NT2/D1 (cell line): ENCODE results near the gene GJA1.

ENCODE experiments used
- DNase-seq: peaks from one replicate; pipeline ENCODE4 v3.0.0-alpha.2; 2011; ENCODE audit warnings: low read depth, low spot score
- H3K27me3 ChIP-seq: 2 replicates; pipeline ENCODE4 v1.6.0; 2011; ENCODE audit warnings: mild to moderate bottlenecking; ENCODE audit not compliant: insufficient read length, insufficient read depth
- H3K36me3 ChIP-seq: 2 replicates; pipeline ENCODE4 v1.6.1; 2011; ENCODE audit warnings: mild to moderate bottlenecking, low read length, mixed read lengths; ENCODE audit not compliant: insufficient read depth, insufficient read length
- H3K4me1 ChIP-seq: 2 replicates; pipeline ENCODE4 v1.5.1; 2011; ENCODE audit not compliant: insufficient read depth, insufficient read length
- H3K4me3 ChIP-seq: 2 replicates; pipeline ENCODE4 v1.5.1; 2011; ENCODE audit warnings: low read depth; ENCODE audit not compliant: insufficient read length
- H3K9ac ChIP-seq: 2 replicates; pipeline ENCODE4 v1.6.0; 2011; ENCODE audit warnings: low read depth; ENCODE audit not compliant: insufficient read length
- H3K9me3 ChIP-seq: 2 replicates; pipeline ENCODE4 v1.5.1; 2011; ENCODE audit warnings: mild to moderate bottlenecking, low read length; ENCODE audit not compliant: insufficient read depth
- SUZ12 ChIP-seq: IDR thresholded peaks from 2 replicates; pipeline ENCODE4 v1.6.1; 2011; ENCODE audit not compliant: insufficient read length, insufficient read depth; ENCODE audit errors: extremely low read depth
- YY1 ChIP-seq: IDR thresholded peaks from 2 replicates; pipeline ENCODE4 v1.6.1; 2011; ENCODE audit not compliant: insufficient read length, insufficient read depth
- ZNF274 ChIP-seq: IDR thresholded peaks from 2 replicates; pipeline ENCODE4 v1.6.1; 2011; ENCODE audit warnings: mild to moderate bottlenecking, low read depth, low read length

The GJA1 gene

DNA sequence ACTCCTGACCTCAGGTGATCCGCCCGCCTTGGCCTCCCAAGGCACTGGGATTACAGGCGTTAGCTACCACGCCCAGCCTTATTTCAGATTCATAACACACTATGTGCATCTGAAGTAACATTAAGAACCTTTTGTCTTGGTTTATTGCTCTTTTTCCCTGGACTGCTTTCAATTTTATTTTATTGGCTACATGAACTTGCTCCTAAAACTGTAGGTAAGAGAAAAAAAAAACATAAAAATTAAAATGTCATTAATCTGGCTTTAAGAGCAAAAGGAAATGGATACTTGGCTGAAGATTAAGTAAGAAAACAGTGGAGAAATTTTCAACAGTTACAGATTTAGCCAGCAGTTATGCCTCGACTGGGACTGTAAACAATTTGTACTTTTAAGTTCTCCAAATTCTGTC lies 62.5 kb downstream of the GJA1 start:
- no peak for TF ChIP-seq ZNF274
- DNase-seq = no peak
- no peak overlapping the region for H3K9ac ChIP-seq
- no peak overlapping the region for H3K4me3 ChIP-seq
- no peaks in the 10 kb centered on the region for H3K27me3 ChIP-seq
- no peaks in the 10 kb centered on the region for H3K9me3 ChIP-seq
- no peaks in the 10 kb centered on the region for H3K4me1 ChIP-seq
- no peaks in the 10 kb centered on the region for H3K36me3 ChIP-seq

DNA sequence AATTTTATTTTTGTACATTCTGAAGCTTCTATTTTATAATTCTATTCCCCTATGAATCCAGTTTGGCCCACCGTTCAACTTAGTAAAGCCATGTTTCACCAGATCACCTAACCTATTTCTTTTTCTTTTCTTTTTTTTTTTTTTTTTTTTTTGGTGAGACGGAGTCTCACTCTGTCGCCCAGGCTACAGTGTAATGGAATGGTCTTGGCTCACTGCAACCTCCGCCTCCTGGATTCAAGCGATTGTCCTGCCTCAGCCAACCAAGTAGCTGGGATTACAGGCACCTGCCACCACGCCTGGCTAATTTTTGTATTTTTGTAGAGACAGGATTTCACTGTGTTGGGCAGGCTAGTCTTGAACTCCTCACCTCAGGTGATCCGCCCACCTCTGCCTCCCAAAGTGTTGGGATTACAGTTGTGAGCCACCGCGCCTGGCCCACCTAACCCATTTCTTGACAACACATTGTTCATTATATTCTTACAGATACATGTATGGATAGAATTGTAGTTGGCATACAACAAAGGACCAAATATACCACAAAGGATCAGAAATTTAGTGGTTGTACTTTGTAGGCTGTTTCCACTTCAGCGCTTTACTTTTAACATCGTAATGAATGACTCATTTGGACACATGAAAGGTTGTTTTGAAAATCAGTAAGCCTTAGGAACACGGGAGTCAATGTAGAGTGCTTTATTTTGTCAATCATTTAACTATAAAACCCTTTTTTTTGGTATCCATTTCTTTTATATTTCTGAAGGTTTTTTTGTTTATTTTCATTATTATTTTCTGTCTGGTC lies 63.2 kb downstream of the GJA1 start:
- no peak overlapping the region for H3K9ac ChIP-seq
- no peaks in the 10 kb centered on the region for H3K36me3 ChIP-seq
- no peak overlapping the region for H3K4me3 ChIP-seq
- H3K4me1 ChIP-seq = no peaks in the 10 kb centered on the region
- no peak for DNase-seq
- H3K9me3 ChIP-seq = no peaks in the 10 kb centered on the region
- no peaks in the 10 kb centered on the region for H3K27me3 ChIP-seq
- TF ChIP-seq YY1 (no peak), SUZ12 (no peak), ZNF274 (no peak)
